ENCODE results near the gene EYS.

EYS gene

DNA sequence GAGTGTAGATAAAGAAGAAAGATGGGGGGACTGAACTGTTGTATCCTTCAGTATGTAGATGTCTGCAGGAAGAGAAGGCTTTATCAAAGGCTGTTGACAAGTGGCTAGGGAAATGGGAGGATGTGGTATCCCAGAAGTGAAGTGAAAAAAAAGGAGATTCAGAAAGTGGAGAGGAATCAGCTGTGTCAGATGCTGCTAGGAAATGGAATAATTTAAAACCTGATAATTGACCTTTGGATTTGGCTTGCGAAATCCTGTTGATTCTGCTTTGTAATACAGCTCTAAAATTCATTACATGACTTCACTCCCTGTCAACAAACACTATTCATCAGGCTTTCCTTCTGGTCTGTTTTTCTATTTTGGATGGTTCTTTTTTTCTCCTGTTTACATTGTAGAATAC lies 2029.7 kb downstream of the EYS start:
- no peak for DNase-seq

DNA sequence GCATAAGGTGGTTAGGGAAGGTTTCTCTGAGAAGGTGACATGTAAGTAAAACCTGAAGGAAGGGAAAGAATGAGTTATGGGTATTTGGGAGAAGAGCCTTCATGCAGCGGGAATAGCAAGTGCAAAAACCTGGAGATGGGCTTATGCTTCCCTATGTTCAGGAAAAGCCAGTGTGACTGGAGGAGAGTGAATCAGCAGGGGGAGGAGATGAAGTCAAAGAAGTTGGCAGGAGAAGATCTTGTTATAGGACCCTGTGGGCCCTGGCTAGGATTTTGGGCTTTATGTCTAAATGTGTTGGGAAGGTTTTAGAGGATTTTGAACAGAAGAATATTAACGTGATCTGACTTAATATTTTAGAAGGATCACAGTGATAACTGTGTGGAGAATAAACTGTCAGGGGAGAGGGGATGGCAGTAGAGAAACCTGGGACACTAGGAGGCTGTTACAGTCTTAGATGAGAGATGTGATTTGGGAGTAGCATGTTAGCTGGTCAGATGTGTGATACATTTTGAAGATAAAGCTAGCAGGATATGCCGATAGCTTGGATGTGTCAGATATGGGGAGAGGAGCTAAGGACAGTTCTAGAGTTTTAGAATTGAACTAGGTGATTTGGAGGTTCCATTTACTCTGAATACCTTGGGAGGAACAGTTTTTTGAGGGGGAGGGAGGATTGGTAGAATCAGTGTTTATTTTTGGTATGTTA lies 2030.5 kb downstream of the EYS start:
- no peak for DNase-seq

DNA sequence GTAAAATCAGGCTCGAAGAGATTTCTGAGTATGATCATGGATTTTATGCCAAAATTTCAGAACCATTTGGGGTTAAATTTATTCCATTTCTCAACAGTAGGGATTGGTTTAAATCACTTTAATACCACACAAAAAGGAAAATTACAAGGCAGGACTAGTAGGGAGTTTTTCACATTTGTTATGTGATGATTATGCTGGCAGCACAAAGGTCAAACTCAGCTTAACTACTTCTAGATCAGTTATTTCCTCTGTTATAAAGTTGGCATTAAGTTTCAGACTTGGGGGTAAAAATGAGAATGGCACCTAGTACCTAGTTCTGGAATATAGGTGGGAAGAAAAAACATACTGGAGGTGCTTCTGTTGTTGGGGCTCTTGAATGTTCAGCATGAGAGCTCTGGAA lies 2031.9 kb downstream of the EYS start:
- no peak for DNase-seq

DNA sequence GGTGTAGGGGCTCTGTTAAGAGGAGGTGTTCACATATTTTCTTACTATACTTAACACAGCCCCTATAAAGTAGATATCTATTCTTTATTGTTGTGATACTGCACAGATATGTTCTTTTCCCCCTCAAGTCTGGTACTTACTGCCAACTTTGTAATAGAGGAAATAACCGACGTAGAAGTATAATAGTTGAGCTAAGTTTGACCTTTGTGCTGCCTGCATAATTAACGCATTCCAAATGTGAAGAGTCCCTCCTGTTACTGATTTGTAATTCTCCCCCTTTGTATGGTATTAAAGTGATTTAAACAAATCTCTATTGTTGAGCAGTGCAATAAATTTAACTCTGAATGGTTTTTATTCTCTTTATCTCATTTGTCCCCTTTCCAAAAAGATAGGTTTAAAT lies 2032.4 kb downstream of the EYS start:
- DNase-seq: no peak

DNA sequence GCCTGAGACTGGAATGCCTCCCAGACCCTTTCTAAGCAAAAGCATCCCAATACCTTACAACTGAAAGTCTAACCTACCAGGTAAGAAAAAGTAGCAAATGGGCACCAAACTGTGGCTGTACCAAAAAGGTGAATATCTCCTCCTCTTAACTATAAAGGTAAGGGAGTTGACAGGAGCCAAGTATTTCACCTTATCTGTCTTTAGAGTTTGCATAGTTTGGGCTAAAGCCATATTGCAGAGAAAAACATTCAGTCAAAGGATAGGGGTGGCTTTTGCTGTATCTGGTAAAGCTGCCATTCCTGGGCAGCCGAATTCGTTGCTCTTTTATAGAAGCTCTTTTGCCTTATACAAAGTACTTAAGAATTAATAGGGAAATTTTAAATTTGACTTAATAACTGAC lies 2033.3 kb downstream of the EYS start:
- DNase-seq: no peak

DNA sequence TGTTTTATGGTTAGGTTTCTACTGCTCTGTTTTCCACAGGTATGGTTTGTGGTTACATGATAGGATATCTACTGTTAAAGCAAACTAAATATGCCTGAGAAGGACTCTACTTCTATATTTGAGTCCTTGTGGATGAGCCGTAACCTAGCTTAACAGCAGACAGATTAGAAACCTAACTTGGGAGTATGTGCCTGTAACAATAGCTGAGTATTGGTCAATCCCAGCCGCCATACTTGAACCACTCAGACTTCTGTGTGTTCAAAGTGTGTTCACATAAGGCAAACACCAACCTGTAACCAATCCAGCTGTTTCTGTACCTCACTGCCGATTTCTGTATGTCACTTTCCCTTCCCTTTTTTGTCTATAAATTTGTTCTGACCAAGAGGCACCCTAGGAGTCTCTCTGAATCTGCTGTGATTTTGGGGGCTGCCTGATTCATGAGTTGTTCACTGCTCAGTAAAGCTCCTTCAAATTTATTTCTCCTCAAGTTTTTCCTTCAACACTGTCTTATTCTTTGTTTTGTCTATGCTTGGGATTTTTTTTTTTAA lies 2034.4 kb downstream of the EYS start:
- DNase-seq: no peak

DNA sequence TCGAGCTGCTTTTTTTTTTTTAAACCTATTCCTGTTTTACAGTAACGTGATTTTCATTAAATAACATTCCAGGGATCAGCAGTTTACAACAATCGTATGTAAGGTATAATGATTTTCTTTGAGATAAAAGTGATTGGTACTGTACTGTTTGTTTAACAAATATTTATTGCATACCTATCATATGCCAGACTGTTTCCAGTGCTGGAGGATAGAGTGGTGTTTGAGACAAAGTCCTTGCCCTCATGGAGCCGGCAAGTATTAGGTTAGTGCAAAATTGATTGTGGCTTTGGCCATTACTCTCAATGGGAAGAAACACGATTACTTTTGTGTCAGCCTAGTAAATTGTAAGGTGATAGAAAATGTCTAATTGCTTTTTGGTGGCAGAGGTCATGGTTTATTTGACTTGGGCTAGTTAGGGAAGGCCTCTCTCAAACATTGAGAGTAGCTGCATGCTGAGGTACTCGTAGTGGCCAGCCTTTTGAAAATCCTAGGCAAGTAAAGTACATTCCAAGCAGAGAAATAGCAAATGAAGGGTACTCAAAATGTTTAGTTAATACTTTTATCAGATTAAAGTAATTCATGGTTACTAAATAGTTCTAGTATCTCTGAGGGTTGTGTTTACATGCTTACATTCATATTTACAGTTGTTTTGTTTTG lies 2035.8 kb downstream of the EYS start:
- no peak for DNase-seq

Measured in activated T-cell treated with anti-CD3 and anti-CD28 coated beads, Interleukin-2, amount 50 U/mL, for 1 hour (primary cell).